IMR-90 (cell line): ENCODE results near the gene TRMT1. TPM values are rescaled to one million over a fixed set of nuclear protein-coding genes. Genes with fewer than 3 reads are reported as not detected.

Experiments
- ATAC-seq: fragments of 200-7000 bp; cut with Tn5 transposase; 2 replicates; pipeline ENCODE4 v1.9.1; 2020; ENCODE audit warnings: low read depth, mild to moderate bottlenecking, moderate library complexity
- BruUV-seq: library from RNA; stranded (reverse); fragments of 400-500 nt; replicated peaks from 2 replicates; lab custom pipeline; 2021; lab: Mats Ljungman, UMichigan
- CTCF ChIA-PET: fragments of 300-600 bp; formaldehyde crosslinking; extraction: SDS; loops from one replicate; lab custom pipeline; 2021; ENCODE audit warnings: antibody characterized with exemption; lab: Yijun Ruan, JAX
- POLR2A ChIA-PET: fragments of 300-600 bp; sonication (Branson Sonifier 250); formaldehyde crosslinking; loops from one replicate; lab custom pipeline; 2022; ENCODE audit warnings: antibody characterized with exemption; ENCODE audit not compliant: unreplicated experiment; lab: Charles Lee
- DNase-seq: peaks from one replicate; pipeline ENCODE4 v3.0.0; 2013
- H2AFZ ChIP-seq: replicated peaks from 2 replicates; pipeline ENCODE3; 2013; ENCODE audit warnings: low read length, mild to moderate bottlenecking; ENCODE audit not compliant: poor library complexity
- H2AK5ac ChIP-seq: 2 replicates; pipeline ENCODE4 v1.6.1; 2013; ENCODE audit warnings: low read depth, low read length, inconsistent platforms
- H2AK9ac ChIP-seq: replicated peaks from 2 replicates; pipeline ENCODE3; 2013; ENCODE audit warnings: mild to moderate bottlenecking, low read depth, low read length, moderate library complexity; ENCODE audit not compliant: poor library complexity
- H2BK120ac ChIP-seq: 2 replicates; pipeline ENCODE4 v1.6.1; 2013; ENCODE audit warnings: low read depth, low read length, inconsistent platforms
- H2BK15ac ChIP-seq: 3 replicates; pipeline ENCODE4 v1.6.1; 2013; ENCODE audit warnings: low read depth, low read length, inconsistent platforms
- H2BK20ac ChIP-seq: 2 replicates; pipeline ENCODE4 v1.6.1; 2013; ENCODE audit warnings: low read depth, mild to moderate bottlenecking, inconsistent platforms, low read length, moderate library complexity
- H2BK5ac ChIP-seq: 2 replicates; pipeline ENCODE4 v1.6.1; 2013; ENCODE audit warnings: mild to moderate bottlenecking, low read depth, low read length, inconsistent platforms; ENCODE audit not compliant: poor library complexity, severe bottlenecking
- H3K14ac ChIP-seq: replicated peaks from 2 replicates; pipeline ENCODE4 v1.6.1; 2013; ENCODE audit warnings: low read depth, low read length, inconsistent platforms
- H3K18ac ChIP-seq: 2 replicates; pipeline ENCODE4 v1.6.1; 2013; ENCODE audit warnings: low read depth, low read length, control low read depth
- H3K23ac ChIP-seq: 2 replicates; pipeline ENCODE4 v1.6.1; 2013; ENCODE audit warnings: low read depth, low read length, inconsistent platforms
- H3K27ac ChIP-seq: 2 replicates; pipeline ENCODE4 v1.5.1; 2013; ENCODE audit warnings: mild to moderate bottlenecking, control low read depth, low read length; ENCODE audit not compliant: insufficient read depth
- H3K27me3 ChIP-seq: 2 replicates; pipeline ENCODE4 v1.6.1; 2013; ENCODE audit warnings: low read length; ENCODE audit not compliant: control insufficient read depth, insufficient read depth
- H3K36me3 ChIP-seq: 2 replicates; pipeline ENCODE4 v1.6.1; 2013; ENCODE audit warnings: low read length, mixed read lengths; ENCODE audit not compliant: control insufficient read depth, insufficient read depth
- H3K4ac ChIP-seq: 2 replicates; pipeline ENCODE4 v1.6.1; 2013; ENCODE audit warnings: low read depth, low read length, inconsistent platforms
- H3K4me1 ChIP-seq: 2 replicates; pipeline ENCODE4 v1.6.1; 2013; ENCODE audit warnings: low read length, mixed read lengths; ENCODE audit not compliant: control insufficient read depth, insufficient read depth
- H3K4me2 ChIP-seq: 2 replicates; pipeline ENCODE4 v1.6.1; 2013; ENCODE audit warnings: low read depth, mild to moderate bottlenecking, control low read depth, low read length, moderate library complexity
- H3K4me3 ChIP-seq: 2 replicates; pipeline ENCODE4 v1.5.1; 2013; ENCODE audit warnings: low read depth, mild to moderate bottlenecking, control low read depth, low read length, moderate library complexity; ENCODE audit not compliant: insufficient read depth
- H3K56ac ChIP-seq: 2 replicates; pipeline ENCODE4 v1.6.1; 2013; ENCODE audit warnings: low read length, inconsistent platforms; ENCODE audit not compliant: insufficient read depth; ENCODE audit errors: extremely low read depth
- H3K79me1 ChIP-seq, 2 experiments: 2 replicates each; pipeline ENCODE4 v1.6.1; 2013; ENCODE audit warnings: low read length in 2 of 2, inconsistent platforms in 1 of 2, low read depth in 1 of 2
- H3K9ac ChIP-seq: 2 replicates; pipeline ENCODE4 v1.6.1; 2013; ENCODE audit warnings: low read depth, low read length, control low read depth
- H3K9me1 ChIP-seq: 2 replicates; pipeline ENCODE4 v1.6.1; 2013; ENCODE audit warnings: low read length, inconsistent platforms; ENCODE audit not compliant: insufficient read depth
- H3K9me3 ChIP-seq: 2 replicates; pipeline ENCODE4 v1.6.1; 2013; ENCODE audit warnings: low read length; ENCODE audit not compliant: control insufficient read depth, insufficient read depth
- H4K20me1 ChIP-seq: 2 replicates; pipeline ENCODE4 v1.6.1; 2013; ENCODE audit warnings: low read length, inconsistent platforms; ENCODE audit not compliant: insufficient read depth
- H4K5ac ChIP-seq: 2 replicates; pipeline ENCODE4 v1.6.1; 2013; ENCODE audit warnings: mild to moderate bottlenecking, low read depth, low read length, control low read depth
- H4K8ac ChIP-seq, 2 experiments: 2 replicates each; pipeline ENCODE4 v1.6.1; 2013; ENCODE audit warnings: low read depth in 2 of 2, low read length in 2 of 2, control low read depth in 1 of 2, inconsistent platforms in 1 of 2
- H4K91ac ChIP-seq: 2 replicates; pipeline ENCODE4 v1.6.1; 2013; ENCODE audit warnings: low read depth, low read length, inconsistent platforms; ENCODE audit not compliant: insufficient read depth
- FOS ChIP-seq: fragments of 150-350 bp; IDR thresholded peaks from 2 replicates; pipeline ENCODE4 v1.6.1; 2016; ENCODE audit warnings: low read depth, low read length
- MAFK ChIP-seq: IDR thresholded peaks from 2 replicates; pipeline ENCODE4 v1.6.1; 2012; ENCODE audit warnings: low read depth, low read length, improper control_type of control experiment
- MAZ ChIP-seq: IDR thresholded peaks from 2 replicates; pipeline ENCODE4 v1.6.1; 2012; ENCODE audit warnings: low read depth, mild to moderate bottlenecking, low read length, improper control_type of control experiment, moderate library complexity, borderline replicate concordance
- MXI1 ChIP-seq: IDR thresholded peaks from 2 replicates; pipeline ENCODE4 v1.6.1; 2012; ENCODE audit warnings: low read depth, mild to moderate bottlenecking, low read length, moderate library complexity, borderline replicate concordance
- NFE2L2 ChIP-seq: fragments of 150-350 bp; IDR thresholded peaks from 2 replicates; pipeline ENCODE4 v1.6.1; 2016; ENCODE audit warnings: low read depth, mild to moderate bottlenecking, low read length
- POLR2A ChIP-seq: IDR thresholded peaks from 2 replicates; pipeline ENCODE4 v1.6.1; 2012; ENCODE audit warnings: mild to moderate bottlenecking, low read depth, low read length
- RAD21 ChIP-seq: IDR thresholded peaks from 2 replicates; pipeline ENCODE4 v1.6.1; 2012; ENCODE audit warnings: low read length, improper control_type of control experiment
- RCOR1 ChIP-seq: IDR thresholded peaks from 2 replicates; pipeline ENCODE4 v1.6.1; 2012; ENCODE audit warnings: mild to moderate bottlenecking, low read length, improper control_type of control experiment; ENCODE audit not compliant: insufficient replicate concordance
- RFX5 ChIP-seq: IDR thresholded peaks from 2 replicates; pipeline ENCODE4 v1.8.0; 2012; ENCODE audit warnings: low read depth, mild to moderate bottlenecking, low read length, moderate library complexity
- SMC3 ChIP-seq: fragments of 150-350 bp; IDR thresholded peaks from 2 replicates; pipeline ENCODE4 v1.6.1; 2016; ENCODE audit warnings: low read depth, mild to moderate bottlenecking, antibody characterized with exemption, low read length, moderate library complexity
- WGBS, 2 experiments: methylation state at CpG; one replicate each; pipeline versions ENCODE4 v1.1.5 to v1.1.7; 2013; ENCODE audit warnings: missing lambda C conversion rate in 2 of 2; ENCODE audit not compliant: insufficient read length in 1 of 2; ENCODE audit errors: extremely low coverage in 2 of 2; 5-methylcytosine and 5-hydroxymethylcytosine counted together
- dilution Hi-C: fragments of 300-500 bp; cut with HindIII; formaldehyde crosslinking; loops from one replicate; pipeline ENCODE4 v1.14.3; 2018; ENCODE audit warnings: low sequenced_read_pairs; ENCODE audit not compliant: unreplicated experiment
- in situ Hi-C: fragments of 300-500 bp; cut with MboI; formaldehyde crosslinking; loops from 3 replicates; pipeline ENCODE4 v1.14.3; 2019; ENCODE audit warnings: low sequenced_read_pairs, inconsistent platforms, mixed read lengths
- intact Hi-C: fragments of 100-400 bp; cut with micrococcal nuclease; formaldehyde crosslinking; loops from 2 replicates; pipeline ENCODE4 v1.10.0; 2022
- polyA plus RNA-seq, 3 experiments: library from polyadenylated mRNA; depleted of rRNA; stranded (reverse); fragments of >200 nt; gene quantifications; 2 replicates each; pipeline ENCODE4 v1.2.3, GENCODE V29; 2012; ENCODE audit warnings: low replicate concordance in 1 of 3
- total RNA-seq: library from RNA; depleted of rRNA; stranded (reverse); fragments of >200 nt; gene quantifications from 2 replicates; pipeline ENCODE4 v1.2.3, GENCODE V29; 2012
- TF ChIP-seq, protein P1 (sequence below): fragments of 150-350 bp; IDR thresholded peaks from 2 replicates; pipeline ENCODE4 v1.6.1; 2016; ENCODE audit warnings: low read depth, mild to moderate bottlenecking, low read length, moderate library complexity, borderline replicate concordance
- TF ChIP-seq, protein P2 (sequence below): fragments of 150-350 bp; IDR thresholded peaks from 2 replicates; pipeline ENCODE4 v1.6.1; 2017; ENCODE audit warnings: mild to moderate bottlenecking, antibody characterized with exemption, low read length, low read depth
- TF ChIP-seq, protein P3 (sequence below): conservative IDR thresholded peaks from 2 replicates; pipeline ENCODE4 v1.5.1; 2012; ENCODE audit warnings: mild to moderate bottlenecking, low read depth, low read length, improper control_type of control experiment

The TRMT1 gene
- total and polyA plus RNA-seq, 2 of the 4 experiments (the other 2 are of a cell fraction), result 28.3 to 56.0 TPM

DNA sequence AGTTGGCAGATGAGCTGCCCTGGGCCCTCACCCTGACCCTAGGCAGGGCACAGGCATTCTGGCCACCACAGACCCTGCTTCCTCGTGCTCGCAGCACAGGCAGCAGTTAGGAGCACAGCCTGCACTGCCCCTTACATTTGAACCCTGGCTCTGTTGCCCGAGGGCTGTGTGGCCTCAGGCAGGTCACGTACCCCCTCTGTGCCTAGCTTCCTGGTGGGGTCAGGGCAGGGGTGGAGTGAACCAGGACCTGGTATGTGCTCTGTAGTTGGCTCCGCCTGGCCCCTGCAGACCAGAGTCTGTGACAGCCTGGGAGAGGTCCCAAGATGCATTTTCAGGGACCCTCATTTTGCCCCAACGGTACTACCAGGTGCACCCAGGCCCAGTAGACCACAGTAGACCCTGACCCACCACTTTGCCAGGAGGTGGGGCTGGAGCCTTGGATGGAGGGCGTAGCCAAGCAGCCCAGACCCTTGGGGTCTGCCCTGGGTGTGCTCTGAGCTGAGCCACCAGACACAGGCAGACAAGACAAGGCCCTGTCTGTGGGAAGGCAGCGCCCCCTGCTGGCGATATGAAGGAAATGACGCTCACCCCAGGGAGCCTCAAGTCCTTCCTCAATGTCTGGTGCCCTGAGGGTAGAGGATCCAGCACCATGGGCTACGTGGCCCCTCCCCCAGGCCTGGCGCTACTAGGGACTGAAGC lies 23.0 kb downstream of the TRMT1 start:
- Histone ChIP-seq H3K27ac (no peak overlapping the region), H3K14ac (no peak overlapping the region), H3K9me1 (no peaks in the 10 kb centered on the region), H2AK5ac (peak overlapping the region; percentile 76; the same call in 1 of the 2 replicates), H2AFZ (peak overlapping the region; percentile 73), H3K18ac (no peak overlapping the region), H3K56ac (no peak overlapping the region), H2BK15ac (no peak overlapping the region), H3K4me2 (no peak overlapping the region), H2BK120ac (no peak overlapping the region), H2BK20ac (no peak overlapping the region), H4K91ac (no peak overlapping the region), H3K9ac (no peak overlapping the region), H3K4me1 (peaks cover 11% of the 10 kb centered on the region; the same call in 1 of the 2 replicates), H3K9me3 (no peaks in the 10 kb centered on the region), H4K8ac (no peak overlapping the region), H3K79me1 (0 out of 4 replicates have a peak, but pooled peaks cover 0 to 4% of the 10 kb centered on the region in 2 experiments), H3K27me3 (no peaks in the 10 kb centered on the region), H3K4ac (no peak overlapping the region), H3K36me3 (peaks cover 19% of the 10 kb centered on the region; the same call in 1 of the 2 replicates), H4K5ac (no peak overlapping the region), H2BK5ac (no peak overlapping the region), H4K20me1 (peaks cover 15% of the 10 kb centered on the region; the same call in 1 of the 2 replicates), H3K23ac (no peak overlapping the region), H2AK9ac (peak overlapping the region; percentile 86), H3K4me3 (no peak overlapping the region)
- WGBS, 2 experiments, result 57% methylated on average over 3 of the region's 12 CpGs; no CpG with 5 or more reads in 1 of the 2 experiments
- BruUV-seq, result no TSS peak
- intact Hi-C loops (loop anchor here (1.0 kb wide), 2 partner anchors 110 to 115 kb away; no protein-coding TSS in a partner anchor), dilution Hi-C loops (no loop called here), in situ Hi-C loops (loop anchor here (5.0 kb wide), 1 partner anchor 111 kb away; no protein-coding TSS in a partner anchor)
- DNase-seq (peak; percentile 78), ATAC-seq (peak; percentile 89)
- TF ChIP-seq MXI1 (no peak), POLR2A (0 out of 2 replicates have a peak, but pooled peaks have one; percentile 32), FOS (no peak), NFE2L2 (no peak), RAD21 (peak; percentile 97), MAZ (peak; percentile 65), SMC3 (peak; percentile 92), RCOR1 (no peak), RFX5 (no peak), MAFK (no peak)
- TF ChIP-seq, protein P1, sequence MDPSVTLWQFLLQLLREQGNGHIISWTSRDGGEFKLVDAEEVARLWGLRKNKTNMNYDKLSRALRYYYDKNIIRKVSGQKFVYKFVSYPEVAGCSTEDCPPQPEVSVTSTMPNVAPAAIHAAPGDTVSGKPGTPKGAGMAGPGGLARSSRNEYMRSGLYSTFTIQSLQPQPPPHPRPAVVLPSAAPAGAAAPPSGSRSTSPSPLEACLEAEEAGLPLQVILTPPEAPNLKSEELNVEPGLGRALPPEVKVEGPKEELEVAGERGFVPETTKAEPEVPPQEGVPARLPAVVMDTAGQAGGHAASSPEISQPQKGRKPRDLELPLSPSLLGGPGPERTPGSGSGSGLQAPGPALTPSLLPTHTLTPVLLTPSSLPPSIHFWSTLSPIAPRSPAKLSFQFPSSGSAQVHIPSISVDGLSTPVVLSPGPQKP, result no peak
- TF ChIP-seq, protein P2, sequence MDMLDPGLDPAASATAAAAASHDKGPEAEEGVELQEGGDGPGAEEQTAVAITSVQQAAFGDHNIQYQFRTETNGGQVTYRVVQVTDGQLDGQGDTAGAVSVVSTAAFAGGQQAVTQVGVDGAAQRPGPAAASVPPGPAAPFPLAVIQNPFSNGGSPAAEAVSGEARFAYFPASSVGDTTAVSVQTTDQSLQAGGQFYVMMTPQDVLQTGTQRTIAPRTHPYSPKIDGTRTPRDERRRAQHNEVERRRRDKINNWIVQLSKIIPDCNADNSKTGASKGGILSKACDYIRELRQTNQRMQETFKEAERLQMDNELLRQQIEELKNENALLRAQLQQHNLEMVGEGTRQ, result no peak
- TF ChIP-seq, protein P3, sequence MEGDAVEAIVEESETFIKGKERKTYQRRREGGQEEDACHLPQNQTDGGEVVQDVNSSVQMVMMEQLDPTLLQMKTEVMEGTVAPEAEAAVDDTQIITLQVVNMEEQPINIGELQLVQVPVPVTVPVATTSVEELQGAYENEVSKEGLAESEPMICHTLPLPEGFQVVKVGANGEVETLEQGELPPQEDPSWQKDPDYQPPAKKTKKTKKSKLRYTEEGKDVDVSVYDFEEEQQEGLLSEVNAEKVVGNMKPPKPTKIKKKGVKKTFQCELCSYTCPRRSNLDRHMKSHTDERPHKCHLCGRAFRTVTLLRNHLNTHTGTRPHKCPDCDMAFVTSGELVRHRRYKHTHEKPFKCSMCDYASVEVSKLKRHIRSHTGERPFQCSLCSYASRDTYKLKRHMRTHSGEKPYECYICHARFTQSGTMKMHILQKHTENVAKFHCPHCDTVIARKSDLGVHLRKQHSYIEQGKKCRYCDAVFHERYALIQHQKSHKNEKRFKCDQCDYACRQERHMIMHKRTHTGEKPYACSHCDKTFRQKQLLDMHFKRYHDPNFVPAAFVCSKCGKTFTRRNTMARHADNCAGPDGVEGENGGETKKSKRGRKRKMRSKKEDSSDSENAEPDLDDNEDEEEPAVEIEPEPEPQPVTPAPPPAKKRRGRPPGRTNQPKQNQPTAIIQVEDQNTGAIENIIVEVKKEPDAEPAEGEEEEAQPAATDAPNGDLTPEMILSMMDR, result peak; percentile 93
- ChIA-PET POLR2A (no interaction called here), CTCF (interaction anchor here (0.5 to 2.2 kb wide), 10 partner anchors 29 to 177 kb away, joined by 3 to 10 read pairs (median 4); partner anchors contain the start of gene NFIX)
